H9 (cell line): ENCODE results near the gene FABP1. TPM values are rescaled to one million over a fixed set of nuclear protein-coding genes. Genes with fewer than 3 reads are reported as not detected.

ENCODE experiments used
- DNase-seq: peaks from one replicate; pipeline ENCODE4 v3.0.0-alpha.2; 2017
- H2AFZ ChIP-seq: one replicate; pipeline ENCODE4 v1.6.1; 2013; ENCODE audit warnings: mild to moderate bottlenecking, low read length, control low read depth, moderate library complexity
- H2AK5ac ChIP-seq: 2 replicates; pipeline ENCODE4 v1.6.1; 2013; ENCODE audit warnings: low read length, control low read depth, mixed read lengths; ENCODE audit not compliant: insufficient read length
- H2BK120ac ChIP-seq: one replicate; pipeline ENCODE4 v1.6.1; 2013; ENCODE audit warnings: low read depth, mild to moderate bottlenecking, low read length, control low read depth, inconsistent platforms; ENCODE audit not compliant: poor library complexity, severe bottlenecking
- H2BK12ac ChIP-seq: 2 replicates; pipeline ENCODE4 v1.6.1; 2013; ENCODE audit warnings: low read length, control low read depth, mixed read lengths, low read depth; ENCODE audit not compliant: insufficient read length
- H2BK15ac ChIP-seq: 2 replicates; pipeline ENCODE4 v1.6.1; 2013; ENCODE audit warnings: low read depth, low read length, control low read depth
- H2BK20ac ChIP-seq: one replicate; pipeline ENCODE4 v1.6.1; 2013; ENCODE audit warnings: low read depth, mild to moderate bottlenecking, low read length, control low read depth, inconsistent platforms; ENCODE audit not compliant: poor library complexity, severe bottlenecking
- H2BK5ac ChIP-seq: 2 replicates; pipeline ENCODE4 v1.6.1; 2013; ENCODE audit warnings: low read length, control low read depth, mixed read lengths; ENCODE audit not compliant: insufficient read length
- H3K14ac ChIP-seq: 2 replicates; pipeline ENCODE4 v1.6.1; 2013; ENCODE audit warnings: low read length, control low read depth; ENCODE audit not compliant: insufficient read depth
- H3K18ac ChIP-seq: 2 replicates; pipeline ENCODE4 v1.6.1; 2013; ENCODE audit warnings: low read depth, mild to moderate bottlenecking, mixed read lengths, low read length, control low read depth; ENCODE audit not compliant: insufficient read length
- H3K23ac ChIP-seq: 2 replicates; pipeline ENCODE4 v1.6.1; 2013; ENCODE audit warnings: low read length, control low read depth, mixed read lengths, low read depth; ENCODE audit not compliant: insufficient read length
- H3K23me2 ChIP-seq: 2 replicates; pipeline ENCODE4 v1.6.1; 2013; ENCODE audit warnings: low read depth, mild to moderate bottlenecking, mixed read lengths, low read length, control low read depth; ENCODE audit not compliant: insufficient read length, poor library complexity, severe bottlenecking
- H3K27ac ChIP-seq: 2 replicates; pipeline ENCODE4 v1.5.1; 2013; ENCODE audit warnings: low read length, control low read depth, mixed read lengths, low read depth; ENCODE audit not compliant: insufficient read length
- H3K27me3 ChIP-seq: 2 replicates; pipeline ENCODE4 v1.6.1; 2013; ENCODE audit warnings: low read length, control low read depth, inconsistent platforms; ENCODE audit not compliant: insufficient read depth
- H3K4ac ChIP-seq: 2 replicates; pipeline ENCODE4 v1.6.1; 2013; ENCODE audit warnings: low read depth, mild to moderate bottlenecking, control low read depth, inconsistent platforms, low read length, moderate library complexity
- H3K4me1 ChIP-seq: 2 replicates; pipeline ENCODE4 v1.6.1; 2013; ENCODE audit warnings: low read length, control low read depth, inconsistent platforms; ENCODE audit not compliant: insufficient read depth
- H3K4me2 ChIP-seq: 2 replicates; pipeline ENCODE4 v1.6.1; 2013; ENCODE audit warnings: low read length, control low read depth, mixed read lengths; ENCODE audit not compliant: insufficient read length, insufficient read depth
- H3K56ac ChIP-seq: 2 replicates; pipeline ENCODE4 v1.6.1; 2013; ENCODE audit warnings: low read depth, mild to moderate bottlenecking, mixed read lengths, low read length, control low read depth; ENCODE audit not compliant: insufficient read length
- H3K79me1 ChIP-seq: 2 replicates; pipeline ENCODE4 v1.6.1; 2013; ENCODE audit warnings: low read depth, mild to moderate bottlenecking, moderate library complexity, low read length, control low read depth, inconsistent platforms; ENCODE audit not compliant: insufficient read depth, poor library complexity, severe bottlenecking
- H3K79me2 ChIP-seq: 2 replicates; pipeline ENCODE4 v1.6.1; 2013; ENCODE audit warnings: low read length, control low read depth, inconsistent platforms; ENCODE audit not compliant: insufficient read depth
- H3K9ac ChIP-seq: 2 replicates; pipeline ENCODE4 v1.6.1; 2013; ENCODE audit warnings: low read length, control low read depth, mixed read lengths; ENCODE audit not compliant: insufficient read length; ENCODE audit errors: extremely low read depth
- H3K9me3 ChIP-seq: one replicate; pipeline ENCODE4 v1.6.1; 2013; ENCODE audit warnings: low read depth, low read length, inconsistent platforms; ENCODE audit not compliant: control insufficient read depth
- H3T11ph ChIP-seq: one replicate; pipeline ENCODE4 v1.6.1; 2013; ENCODE audit warnings: mild to moderate bottlenecking, low read length, control low read depth, inconsistent platforms
- H4K20me1 ChIP-seq: one replicate; pipeline ENCODE4 v1.6.1; 2013; ENCODE audit not compliant: control insufficient read depth, insufficient read length, insufficient read depth
- H4K5ac ChIP-seq: 2 replicates; pipeline ENCODE4 v1.6.1; 2013; ENCODE audit warnings: low read depth, mild to moderate bottlenecking, mixed read lengths, low read length, control low read depth; ENCODE audit not compliant: insufficient read length
- H4K8ac ChIP-seq: replicated peaks from 2 replicates; pipeline ENCODE4 v1.6.1; 2013; ENCODE audit warnings: low read length, control low read depth, mixed read lengths, low read depth; ENCODE audit not compliant: insufficient read length
- H4K91ac ChIP-seq: 2 replicates; pipeline ENCODE4 v1.6.1; 2013; ENCODE audit warnings: low read depth, mild to moderate bottlenecking, moderate library complexity, mixed read lengths, low read length, control low read depth; ENCODE audit not compliant: insufficient read length
- H3K27ac Mint-ChIP-seq, 3 experiments: 2 replicates in 2 of 3; 3 replicates in 1 of 3; pipeline ENCODE4 v1.8.0; 2020 to 2021; ENCODE audit warnings: mixed read lengths in 3 of 3, mild to moderate bottlenecking in 1 of 3, moderate library complexity in 1 of 3
- H3K27me3 Mint-ChIP-seq: 2 replicates; pipeline ENCODE4 v1.8.0; 2021; ENCODE audit warnings: low read depth, mild to moderate bottlenecking, moderate library complexity, mixed read lengths
- H3K36me3 Mint-ChIP-seq, 3 experiments: 2 replicates in 2 of 3; 3 replicates in 1 of 3; pipeline ENCODE4 v1.8.0; 2020 to 2021; ENCODE audit warnings: low read depth in 3 of 3, mixed read lengths in 3 of 3; ENCODE audit not compliant: insufficient read depth in 1 of 3
- H3K4me1 Mint-ChIP-seq, 2 experiments: 2 replicates each; pipeline ENCODE4 v1.8.0; 2020; ENCODE audit warnings: mixed read lengths in 2 of 2
- H3K4me3 Mint-ChIP-seq, 2 experiments: 2 replicates in 1 of 2; 3 replicates in 1 of 2; pipeline ENCODE4 v1.8.0; 2020 to 2021; ENCODE audit warnings: mild to moderate bottlenecking in 2 of 2, mixed read lengths in 2 of 2, moderate library complexity in 1 of 2
- H3K9me3 Mint-ChIP-seq, 2 experiments: 2 replicates in 1 of 2; 3 replicates in 1 of 2; pipeline ENCODE4 v1.8.0; 2020; ENCODE audit warnings: mild to moderate bottlenecking in 2 of 2, mixed read lengths in 2 of 2, moderate library complexity in 1 of 2
- WGBS: extraction: QIAGEN DNeasy Blood & Tissue Kit; methylation state at CpG from one replicate; pipeline ENCODE4 v1.1.7; 2013; ENCODE audit warnings: missing lambda C conversion rate, low lambda C conversion rate, mixed read lengths; ENCODE audit not compliant: insufficient read length; ENCODE audit errors: extremely low coverage; 5-methylcytosine and 5-hydroxymethylcytosine counted together
- total RNA-seq: library from RNA; stranded (reverse); gene quantifications from 2 replicates; pipeline ENCODE4 v1.2.1, GENCODE V29; 2021
- TF ChIP-seq, protein P1 (sequence below): fragments of 200-600 bp; sonication (generic); conservative IDR thresholded peaks from 3 replicates; pipeline ENCODE4 v1.8.0; 2021; ENCODE audit warnings: antibody characterized with exemption, mild to moderate bottlenecking

Gene FABP1
- total RNA-seq, 1 experiment from 2014 or later = not detected

GRCh38 chr2:88176352-88176984 lies 48.6 kb upstream of the FABP1 start:
- no peak overlapping the region; a peak in 1 of 7 replicates for H3K27ac Mint-ChIP-seq
- Histone ChIP-seq H4K8ac (no peak overlapping the region), H2BK5ac (no peak overlapping the region), H2BK120ac (no peak overlapping the region), H2AK5ac (no peak overlapping the region), H2BK20ac (no peak overlapping the region), H4K20me1 (no peaks in the 10 kb centered on the region), H4K5ac (no peak overlapping the region), H3K4me2 (no peak overlapping the region), H3K9ac (no peak overlapping the region), H3K4ac (no peak overlapping the region), H3K79me1 (no peaks in the 10 kb centered on the region), H3K14ac (no peak overlapping the region), H3K79me2 (no peaks in the 10 kb centered on the region), H2AFZ (no peak overlapping the region), H3K23ac (no peak overlapping the region), H3K18ac (no peak overlapping the region), H2BK15ac (no peak overlapping the region), H3K23me2 (no peaks in the 10 kb centered on the region), H3K27me3 (no peaks in the 10 kb centered on the region), H3T11ph (no peak overlapping the region), H2BK12ac (no peak overlapping the region), H3K56ac (no peak overlapping the region), H3K9me3 (no peaks in the 10 kb centered on the region), H4K91ac (no peak overlapping the region), H3K27ac (no peak overlapping the region), H3K4me1 (no peaks in the 10 kb centered on the region; the same call in 1 of the 2 replicates)
- H3K9me3 Mint-ChIP-seq = no peaks in the 10 kb centered on the region
- DNase-seq = no peak
- H3K4me1 Mint-ChIP-seq = peaks cover 5 to 9% of the 10 kb centered on the region in 2 experiments; a peak in 3 of 4 replicates
- WGBS = no CpG with 5 or more reads among the region's 3 CpGs
- TF ChIP-seq, protein P1, sequence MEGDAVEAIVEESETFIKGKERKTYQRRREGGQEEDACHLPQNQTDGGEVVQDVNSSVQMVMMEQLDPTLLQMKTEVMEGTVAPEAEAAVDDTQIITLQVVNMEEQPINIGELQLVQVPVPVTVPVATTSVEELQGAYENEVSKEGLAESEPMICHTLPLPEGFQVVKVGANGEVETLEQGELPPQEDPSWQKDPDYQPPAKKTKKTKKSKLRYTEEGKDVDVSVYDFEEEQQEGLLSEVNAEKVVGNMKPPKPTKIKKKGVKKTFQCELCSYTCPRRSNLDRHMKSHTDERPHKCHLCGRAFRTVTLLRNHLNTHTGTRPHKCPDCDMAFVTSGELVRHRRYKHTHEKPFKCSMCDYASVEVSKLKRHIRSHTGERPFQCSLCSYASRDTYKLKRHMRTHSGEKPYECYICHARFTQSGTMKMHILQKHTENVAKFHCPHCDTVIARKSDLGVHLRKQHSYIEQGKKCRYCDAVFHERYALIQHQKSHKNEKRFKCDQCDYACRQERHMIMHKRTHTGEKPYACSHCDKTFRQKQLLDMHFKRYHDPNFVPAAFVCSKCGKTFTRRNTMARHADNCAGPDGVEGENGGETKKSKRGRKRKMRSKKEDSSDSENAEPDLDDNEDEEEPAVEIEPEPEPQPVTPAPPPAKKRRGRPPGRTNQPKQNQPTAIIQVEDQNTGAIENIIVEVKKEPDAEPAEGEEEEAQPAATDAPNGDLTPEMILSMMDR = no peak
- peaks cover 20% of the 10 kb centered on the region for H3K27me3 Mint-ChIP-seq
- H3K4me3 Mint-ChIP-seq = no peak overlapping the region
- no peaks in the 10 kb centered on the region for H3K36me3 Mint-ChIP-seq
